SIG-M5 treated with dmso at 0.1 percent for 504 hours (cell line): ENCODE results near the gene JOSD1.
A peak's percentile ranks its signal among the peaks of the same experiment; 100 is the strongest.

Experiments
- DNase-seq: peaks from one replicate; lab custom pipeline; 2025; ENCODE audit not compliant: unreplicated experiment; lab: John Stamatoyannopoulos, UW

JOSD1 gene

GRCh38 chr22:38715176-38715764 lies 14.5 kb upstream of the JOSD1 start:
- DNase-seq: no peak

DNA sequence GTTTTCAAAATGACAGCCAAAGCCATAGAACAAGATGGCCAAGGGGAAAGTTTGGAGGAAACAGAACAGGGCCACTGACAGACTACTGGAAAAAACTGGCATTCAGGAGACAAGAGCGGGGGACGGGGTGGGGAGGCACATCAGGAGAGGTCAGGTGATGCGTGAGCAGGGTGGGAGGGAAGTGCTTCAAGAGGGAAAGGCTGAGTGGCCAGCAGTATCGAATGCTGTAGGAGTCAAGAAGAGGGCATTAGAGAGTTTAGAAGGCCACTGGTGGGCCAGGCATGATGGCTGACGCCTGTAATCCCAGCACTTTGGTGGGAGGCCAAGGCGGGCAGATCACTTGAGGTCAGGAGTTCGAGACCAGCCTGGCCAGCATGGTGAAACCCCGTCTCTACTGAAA lies 13.2 kb upstream of the JOSD1 start:
- DNase-seq: no peak

- DNase-seq: no peak
Observed at GRCh38 chr22:38712486-38713207, 11.9 kb upstream of the JOSD1 start.

- DNase-seq: no peak
Observed at GRCh38 chr22:38710866-38711265, 10.1 kb upstream of the JOSD1 start.

GRCh38 chr22:38710351-38710750 lies 9.6 kb upstream of the JOSD1 start:
- DNase-seq: no peak

GRCh38 chr22:38709306-38709705 lies 8.6 kb upstream of the JOSD1 start:
- no peak for DNase-seq

DNA sequence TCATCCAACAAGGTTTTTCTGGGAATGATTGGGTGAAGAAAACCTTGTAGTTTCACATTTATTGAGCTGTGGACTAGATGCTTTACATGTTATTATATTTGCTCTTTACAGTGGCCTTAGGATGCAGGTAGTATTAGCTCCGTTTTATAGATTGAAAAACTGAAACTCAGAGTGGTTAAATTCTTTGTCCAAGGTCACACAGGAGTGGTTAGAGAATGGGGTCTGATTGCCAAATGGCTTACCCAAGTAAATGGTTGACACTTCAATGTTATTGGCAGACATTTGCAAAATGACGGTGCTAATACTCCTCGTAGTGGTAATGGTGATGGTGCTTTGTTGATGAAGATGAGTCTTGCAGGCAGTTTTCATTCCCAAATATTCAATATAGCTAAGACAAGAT lies 7.2 kb upstream of the JOSD1 start:
- no peak for DNase-seq

- DNase-seq: peak; percentile 31
Observed at GRCh38 chr22:38707346-38707745, 6.6 kb upstream of the JOSD1 start.

GRCh38 chr22:38706901-38707195 lies 6.1 kb upstream of the JOSD1 start:
- no peak for DNase-seq

DNA sequence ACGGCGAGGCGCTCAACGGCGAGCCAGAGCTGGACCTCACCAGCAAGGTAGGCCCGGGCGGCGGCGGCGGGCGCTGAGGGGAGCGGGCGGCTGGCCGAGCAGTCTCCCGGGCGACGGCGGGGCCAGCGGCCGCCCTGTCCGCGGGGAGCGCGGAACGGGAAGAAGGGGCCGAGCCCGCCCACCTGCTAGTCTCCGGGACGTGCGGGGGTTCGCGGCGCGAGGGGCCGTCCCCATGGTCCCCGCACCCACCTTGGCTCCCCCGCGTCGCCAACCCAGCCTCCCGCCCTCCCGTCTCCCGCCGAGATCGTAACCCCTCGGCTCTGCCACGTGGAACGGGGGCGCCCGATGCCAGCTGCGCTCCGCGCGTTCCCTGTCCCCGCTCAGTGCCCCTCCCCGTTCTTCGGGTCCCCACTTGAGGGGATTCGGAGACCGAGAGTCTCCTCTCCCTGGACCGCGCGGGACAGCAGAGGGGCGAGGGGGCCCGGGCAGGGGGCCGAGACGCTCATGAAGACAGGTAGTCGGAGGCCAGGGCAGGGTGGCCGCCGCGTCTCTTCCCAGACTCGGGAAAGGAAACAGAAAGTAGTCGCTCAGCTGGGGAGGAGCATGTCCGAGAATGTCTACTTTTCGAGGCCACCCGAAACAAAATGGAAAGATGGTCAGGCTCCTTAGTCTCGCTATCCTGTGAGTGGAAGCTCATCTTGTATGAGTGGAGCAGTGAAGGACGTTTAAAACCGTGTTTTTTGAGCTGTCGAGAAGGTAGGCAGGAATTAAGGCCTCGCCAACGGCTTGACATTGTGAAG lies 5.6 kb upstream of the JOSD1 start:
- no peak for DNase-seq

GRCh38 chr22:38705235-38706100 lies 4.7 kb upstream of the JOSD1 start, which contains the start of gene GTPBP1:
Gene GTPBP1, plus strand, starts transcription at chr22:38705944. Its CDS starts 12 bp downstream, at chr22:38705956.
- DNase-seq: peak; percentile 100

- DNase-seq: no peak
Observed at GRCh38 chr22:38704654-38705234, 4.0 kb upstream of the JOSD1 start.

- peak; percentile 49 for DNase-seq
Observed at GRCh38 chr22:38700270-38700788, 414 bp downstream of the JOSD1 start.

DNA sequence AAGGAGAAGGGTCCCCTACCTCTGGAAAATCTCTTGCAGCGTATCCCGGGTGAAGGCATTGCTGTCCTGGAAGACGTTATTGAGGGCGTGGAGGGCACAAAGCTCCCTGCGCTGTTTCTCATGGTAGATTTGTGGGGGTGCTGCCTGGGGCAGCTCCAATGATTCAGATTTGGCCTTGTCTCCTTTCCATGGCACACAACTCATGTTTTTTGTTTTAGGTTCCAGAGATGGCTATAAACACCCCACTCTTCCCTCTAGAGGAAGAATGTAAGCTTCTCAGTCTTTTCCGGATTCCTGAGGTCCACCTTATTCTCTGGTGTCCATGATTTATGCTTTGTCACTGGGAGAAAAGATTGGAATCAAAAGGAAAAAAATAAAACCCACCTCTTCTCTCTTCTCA lies 959 bp downstream of the JOSD1 start:
- no peak for DNase-seq

GRCh38 chr22:38699143-38699542 lies 1.6 kb downstream of the JOSD1 start:
- no peak for DNase-seq

DNA sequence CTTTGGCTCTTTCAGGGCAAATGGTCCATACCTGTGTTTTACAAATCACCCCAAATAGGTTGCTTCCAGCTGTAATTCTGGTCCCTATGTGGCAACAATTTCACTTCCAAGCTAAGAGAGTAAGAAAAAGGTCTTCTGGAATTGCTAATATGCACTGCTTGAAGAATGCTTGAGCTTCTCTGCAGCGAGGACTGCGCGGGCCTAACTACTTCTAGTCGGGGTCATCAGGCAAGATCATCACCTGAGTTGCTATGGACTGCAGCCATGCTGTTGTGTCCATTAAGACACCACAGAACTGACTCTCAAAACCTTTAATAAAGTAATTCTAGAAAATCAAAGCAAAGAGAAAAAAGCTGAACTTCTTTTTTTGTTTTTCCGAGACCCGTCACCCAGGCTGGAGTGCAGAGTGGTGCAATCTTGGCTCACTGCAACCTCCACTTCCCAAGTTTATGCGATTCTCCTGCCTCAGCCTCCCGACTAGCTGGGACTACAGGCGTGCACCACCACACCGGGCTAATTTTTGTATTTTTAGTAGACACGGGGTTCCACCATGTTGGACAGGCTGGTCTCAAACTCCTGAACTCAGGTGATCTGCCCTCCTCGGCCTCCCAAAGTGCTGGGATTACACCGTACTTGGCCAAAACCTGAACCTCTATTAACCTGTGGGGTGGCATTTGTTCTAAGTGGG lies 2.2 kb downstream of the JOSD1 start:
- DNase-seq: no peak

GRCh38 chr22:38697425-38698089 lies 3.2 kb downstream of the JOSD1 start:
- DNase-seq: no peak

DNA sequence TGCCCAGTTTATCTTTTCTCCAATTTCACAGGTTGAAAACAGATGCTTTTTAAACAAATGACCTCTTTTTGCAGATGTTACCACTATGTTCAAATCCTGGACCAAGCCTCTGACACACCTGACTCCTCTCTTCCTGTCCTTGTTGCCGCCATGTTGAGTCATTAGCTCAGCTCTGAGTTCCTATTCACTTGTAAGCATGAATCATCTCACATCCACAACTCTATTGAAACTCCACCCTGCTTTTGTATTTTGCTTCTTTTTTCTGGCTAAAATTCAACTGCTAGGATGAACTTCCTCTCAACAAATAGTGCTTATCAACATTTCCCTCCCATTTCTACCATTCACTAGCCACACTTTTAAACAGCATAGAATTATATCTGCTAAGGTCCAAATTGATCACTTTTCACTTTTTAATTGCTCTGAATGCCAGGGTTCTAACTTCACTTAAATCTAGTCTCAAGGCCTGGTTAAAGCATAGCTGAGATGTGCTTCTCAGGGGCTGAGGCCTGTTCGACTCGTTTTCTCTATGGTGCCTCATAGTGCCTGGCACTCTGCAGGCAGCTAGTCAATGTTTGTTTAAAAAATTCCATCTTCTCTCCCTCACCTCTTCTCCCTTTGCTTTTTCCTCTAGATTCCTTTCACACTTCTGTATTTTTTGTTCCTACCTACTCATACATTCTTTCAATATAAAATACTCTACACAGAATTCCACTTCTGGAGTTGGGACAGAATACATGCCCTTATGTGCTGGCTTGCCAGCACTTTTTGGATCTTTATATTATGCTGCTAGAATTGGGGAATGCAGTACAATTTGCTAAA lies 3.9 kb downstream of the JOSD1 start:
- peak; percentile 39 for DNase-seq

DNA sequence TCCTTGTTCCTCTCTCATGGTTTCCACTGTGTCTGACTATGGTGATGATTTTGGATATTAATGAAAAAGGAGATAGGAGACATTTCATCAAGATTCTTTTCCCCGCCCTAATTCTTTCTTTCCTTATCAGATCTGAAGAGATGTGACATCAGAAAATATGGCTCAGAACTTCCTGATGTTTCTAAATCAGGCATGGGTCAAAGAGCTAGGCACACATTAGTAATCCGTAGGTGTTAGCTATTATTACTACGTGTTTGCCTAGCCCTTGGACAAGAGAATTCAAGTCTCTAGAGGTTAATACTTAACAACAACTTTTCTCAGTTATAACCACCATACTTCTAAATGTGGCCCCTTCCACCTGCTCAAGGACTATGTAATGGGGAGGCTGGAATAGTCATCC lies 5.8 kb downstream of the JOSD1 start:
- no peak for DNase-seq
